ENCODE data around the gene PDE8A. TPM values are rescaled to one million over a fixed set of nuclear protein-coding genes. Genes with fewer than 3 reads are reported as not detected.

PDE8A gene
- total RNA-seq, 1 experiment from 2014 or later = 44.2 TPM

DNA sequence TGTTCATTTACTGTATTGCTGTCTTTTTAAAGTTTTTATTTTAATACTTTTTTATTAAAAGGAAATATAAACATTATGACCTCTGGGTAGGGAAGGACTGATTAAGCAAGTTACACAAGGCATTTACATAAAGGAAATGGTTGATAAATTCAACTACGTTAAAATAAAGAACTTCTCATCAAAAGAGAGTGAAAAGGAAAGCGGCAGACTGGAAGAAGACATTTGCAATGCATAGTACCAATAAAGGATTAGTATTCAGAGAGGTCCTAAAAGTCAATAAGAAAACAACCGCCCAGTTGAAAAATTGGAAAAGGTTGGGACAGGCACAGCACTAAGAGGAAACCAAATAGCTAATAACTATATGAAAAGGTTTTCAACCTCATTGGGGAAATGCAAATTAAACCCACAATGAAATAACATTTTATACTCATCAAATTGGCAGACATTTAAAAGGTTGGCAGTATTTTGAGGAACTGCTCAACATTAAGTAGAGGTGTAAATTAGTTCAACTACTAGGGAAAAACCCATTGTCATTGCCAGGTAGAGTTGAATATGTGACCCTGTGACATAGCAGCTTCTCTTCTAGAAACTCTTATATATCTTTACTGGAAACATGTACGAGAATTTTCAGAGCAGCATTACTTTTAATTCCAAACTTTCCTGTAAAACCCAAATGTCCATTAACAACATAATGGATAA lies 9.5 kb downstream of the PDE8A start:
- CTCF ChIA-PET = interaction anchor here (0.5 kb wide), 1 partner anchor 361 kb away, joined by 7 read pairs; no protein-coding TSS in a partner anchor
- Histone ChIP-seq H2AFZ (ENCODE audit: low read length) (no peak overlapping the region), H4K20me1 (ENCODE audit: low read length) (0 out of 2 replicates have a peak, but pooled peaks cover 5% of the 10 kb centered on the region), H3K9me3 (ENCODE audit: low read length) (no peaks in the 10 kb centered on the region), H3K27ac (ENCODE audit: low read length) (peak overlapping the region; percentile 87; the same call in 1 of the 2 replicates), H3K9me2 (replicated peaks; ENCODE audit: low read length) (no peaks in the 10 kb centered on the region), H3K4me2 (ENCODE audit: low read length) (no peak overlapping the region), H3F3A (ENCODE audit: low read length, unreplicated experiment) (peaks cover 8% of the 10 kb centered on the region), H3K27me3 (ENCODE audit: low read length) (no peaks in the 10 kb centered on the region), H3K79me2 (ENCODE audit: low read length) (peaks cover 97% of the 10 kb centered on the region), H3K9ac (ENCODE audit: low read length) (no peak overlapping the region), H3K36me3 (ENCODE audit: low read depth, low read length) (no peaks in the 10 kb centered on the region), H3K4me1 (ENCODE audit: insufficient read depth, low read length) (peaks cover 23% of the 10 kb centered on the region), H3K4me3 (ENCODE audit: low read length) (no peak overlapping the region)
- intact Hi-C loops (cut with micrococcal nuclease) = no loop called here
- TF ChIP-seq EZH2phosphoT487 (IDR thresholded peaks at IDR 0.05; ENCODE audit: borderline replicate concordance, low read length) (no peak), EZH2 (IDR thresholded peaks at IDR 0.05; ENCODE audit: low read length, unreplicated experiment) (no peak)
- TF ChIP-seq, protein P1, sequence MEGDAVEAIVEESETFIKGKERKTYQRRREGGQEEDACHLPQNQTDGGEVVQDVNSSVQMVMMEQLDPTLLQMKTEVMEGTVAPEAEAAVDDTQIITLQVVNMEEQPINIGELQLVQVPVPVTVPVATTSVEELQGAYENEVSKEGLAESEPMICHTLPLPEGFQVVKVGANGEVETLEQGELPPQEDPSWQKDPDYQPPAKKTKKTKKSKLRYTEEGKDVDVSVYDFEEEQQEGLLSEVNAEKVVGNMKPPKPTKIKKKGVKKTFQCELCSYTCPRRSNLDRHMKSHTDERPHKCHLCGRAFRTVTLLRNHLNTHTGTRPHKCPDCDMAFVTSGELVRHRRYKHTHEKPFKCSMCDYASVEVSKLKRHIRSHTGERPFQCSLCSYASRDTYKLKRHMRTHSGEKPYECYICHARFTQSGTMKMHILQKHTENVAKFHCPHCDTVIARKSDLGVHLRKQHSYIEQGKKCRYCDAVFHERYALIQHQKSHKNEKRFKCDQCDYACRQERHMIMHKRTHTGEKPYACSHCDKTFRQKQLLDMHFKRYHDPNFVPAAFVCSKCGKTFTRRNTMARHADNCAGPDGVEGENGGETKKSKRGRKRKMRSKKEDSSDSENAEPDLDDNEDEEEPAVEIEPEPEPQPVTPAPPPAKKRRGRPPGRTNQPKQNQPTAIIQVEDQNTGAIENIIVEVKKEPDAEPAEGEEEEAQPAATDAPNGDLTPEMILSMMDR (conservative IDR thresholded peaks at IDR 0.05; ENCODE audit: low read depth, low read length) = no peak
- ATAC-seq (no peak), DNase-seq (no peak)
- BruUV-seq (replicated peaks) = no TSS peak
- POLR2A ChIA-PET (ENCODE audit: unreplicated experiment) = no interaction called here

DNA sequence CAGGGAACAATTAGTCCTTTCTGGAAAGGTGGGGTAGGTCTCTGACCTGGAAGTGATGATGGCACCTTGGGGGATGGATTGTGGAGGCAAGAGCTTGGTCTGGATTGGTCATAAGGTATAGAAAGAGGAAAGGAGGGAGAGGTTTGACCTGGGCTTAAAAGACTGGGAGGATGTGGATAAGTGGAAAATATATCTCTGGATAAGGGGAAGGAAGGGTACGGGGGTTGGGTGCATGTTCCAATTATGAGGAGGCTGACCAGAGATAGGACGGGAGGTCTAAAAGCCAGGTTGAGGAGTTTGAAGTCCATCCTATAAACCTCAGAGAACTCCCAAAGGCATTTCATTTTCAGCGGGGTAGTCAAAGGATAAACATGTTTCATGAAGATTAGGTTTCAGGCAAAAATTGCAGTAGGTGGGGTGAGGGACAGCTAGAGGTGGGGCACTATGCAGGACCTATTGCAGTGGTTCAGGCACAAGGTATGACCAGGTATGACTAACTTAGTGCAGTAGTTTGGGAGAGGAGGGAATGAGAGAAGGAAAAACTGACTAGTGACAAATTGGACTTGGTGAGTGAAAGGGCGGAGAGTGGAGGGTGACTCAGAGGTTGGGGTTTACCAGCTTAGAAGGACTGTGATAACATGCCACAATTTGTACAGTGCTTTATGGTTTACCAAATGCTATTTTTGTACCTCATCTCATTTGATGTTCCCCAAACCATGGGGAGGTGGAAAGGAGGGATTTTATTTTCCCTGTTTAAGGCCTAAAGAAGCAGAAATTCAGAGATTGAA lies 10.7 kb downstream of the PDE8A start:
- no peaks in the 10 kb centered on the region for H3K9me2 ChIP-seq (replicated peaks; ENCODE audit: low read length)
- no peaks in the 10 kb centered on the region for H3K36me3 ChIP-seq (ENCODE audit: low read depth, low read length)
- ATAC-seq (peak; percentile 97), DNase-seq (peak; percentile 95)
- H3K9me3 ChIP-seq (ENCODE audit: low read length) = no peaks in the 10 kb centered on the region
- peaks cover 23% of the 10 kb centered on the region for H3K4me1 ChIP-seq (ENCODE audit: insufficient read depth, low read length)
- no peak overlapping the region for H2AFZ ChIP-seq (ENCODE audit: low read length)
- intact Hi-C loops (cut with micrococcal nuclease) = no loop called here
- H3F3A ChIP-seq (ENCODE audit: low read length, unreplicated experiment) = peaks cover 8% of the 10 kb centered on the region
- peaks cover 97% of the 10 kb centered on the region for H3K79me2 ChIP-seq (ENCODE audit: low read length)
- TF ChIP-seq EZH2phosphoT487 (IDR thresholded peaks at IDR 0.05; ENCODE audit: borderline replicate concordance, low read length) = no peak
- TF ChIP-seq EZH2 (IDR thresholded peaks at IDR 0.05; ENCODE audit: low read length, unreplicated experiment) = no peak
- TF ChIP-seq, protein P1 (conservative IDR thresholded peaks at IDR 0.05; ENCODE audit: low read depth, low read length) = no peak
- H3K27ac ChIP-seq (ENCODE audit: low read length) = peak overlapping the region; percentile 87
- H4K20me1 ChIP-seq (ENCODE audit: low read length) = 0 out of 2 replicates have a peak, but pooled peaks cover 3% of the 10 kb centered on the region
- peak overlapping the region; percentile 25 for H3K9ac ChIP-seq (ENCODE audit: low read length)
- no TSS peak for BruUV-seq (replicated peaks)
- ChIA-PET CTCF (no interaction called here), POLR2A (ENCODE audit: unreplicated experiment) (interaction anchor here (0.5 kb wide), 1 partner anchor 11 kb away, joined by 6 read pairs; the partner anchor contains the start of gene PDE8A)
- peak overlapping the region; percentile 81 for H3K4me2 ChIP-seq (ENCODE audit: low read length)
- peak overlapping the region; percentile 40; the same call in 1 of the 2 replicates for H3K4me3 ChIP-seq (ENCODE audit: low read length)
- H3K27me3 ChIP-seq (ENCODE audit: low read length) = no peaks in the 10 kb centered on the region

Data from PC-3 (cell line).